GM18951 (cell line): ENCODE results near the gene NIM1K.
"Not testable (repeated sequence)": the region's sequence is repeated elsewhere in the genome, so short reads cannot be mapped to it uniquely, and the experiment has no call there.

ENCODE experiments used
- POLR2A ChIP-seq: IDR thresholded peaks from 4 replicates; pipeline ENCODE4 v1.6.1; 2011; ENCODE audit warnings: mild to moderate bottlenecking; ENCODE audit not compliant: insufficient read length, insufficient read depth; ENCODE audit errors: extremely low read depth
- in situ Hi-C: fragments of 300-500 bp; cut with MboI; formaldehyde crosslinking; loops from one replicate; pipeline ENCODE4 v1.12.0; 2022; ENCODE audit warnings: low sequenced_read_pairs, mixed read lengths, inconsistent platforms; ENCODE audit not compliant: unreplicated experiment

NIM1K gene

DNA sequence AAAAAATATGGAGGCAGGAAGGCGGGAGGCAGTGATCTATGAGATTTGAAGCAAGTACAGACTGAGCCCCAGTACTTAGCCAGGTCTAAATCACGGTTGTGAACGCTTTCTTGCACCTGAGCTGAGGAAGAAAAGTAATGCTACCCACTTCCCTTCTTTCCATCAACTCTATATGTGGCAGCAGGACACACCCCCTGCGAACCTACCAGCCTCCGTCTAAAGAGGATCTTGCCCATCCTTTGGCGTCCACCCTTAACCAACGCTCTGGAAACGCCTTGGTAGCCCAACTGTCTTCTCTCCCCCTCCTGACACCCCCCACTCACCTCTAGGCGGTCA is 120.6 kb downstream of the NIM1K start:
- no peak for TF ChIP-seq POLR2A
- in situ Hi-C loops = no loop called here

DNA sequence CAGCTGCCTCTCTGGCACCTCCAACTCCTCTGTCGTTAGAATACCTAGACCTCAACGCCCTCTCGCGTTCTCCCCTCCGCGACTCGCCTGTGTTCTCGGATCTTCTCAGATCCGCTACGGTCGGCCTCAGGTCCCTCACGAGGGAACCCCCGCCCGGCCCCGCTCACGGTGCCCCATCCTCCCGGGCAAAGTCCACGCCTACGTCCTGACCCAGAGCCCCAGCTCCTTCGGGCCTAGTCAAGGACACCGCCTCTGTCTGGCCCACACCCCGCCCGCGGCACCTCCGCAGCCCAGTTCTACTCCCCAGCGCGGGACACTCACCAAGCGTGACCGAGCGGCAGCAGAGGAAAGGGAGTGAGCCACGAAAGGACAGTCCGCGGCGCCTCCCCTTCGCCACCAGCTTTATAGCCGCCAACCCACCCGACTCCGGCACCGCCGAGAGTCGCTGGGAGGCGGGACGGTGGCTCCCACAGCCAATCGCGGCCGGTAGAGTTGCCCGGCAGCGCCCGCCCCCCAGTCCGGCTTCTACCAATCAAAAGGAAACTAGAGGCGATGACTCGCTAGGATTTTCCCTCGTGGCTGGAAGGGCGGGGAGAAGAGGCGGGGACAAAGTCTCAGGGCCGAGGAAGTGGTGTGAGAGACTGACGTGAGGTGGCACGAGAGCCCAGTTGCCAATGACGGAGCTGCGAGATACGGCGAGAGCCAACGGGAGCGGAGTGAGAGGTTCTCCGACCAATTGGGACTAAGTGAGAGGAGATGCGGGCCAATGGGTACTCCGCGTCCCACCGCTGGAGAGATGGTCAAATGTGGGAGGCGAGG is 121.2 kb downstream of the NIM1K start, which contains the start of gene HMGCS1:
Gene HMGCS1, minus strand, starts transcription at position 378 of the 819 bp plus-strand sequence. CDS start 14,447 bp downstream, outside the sequence.
- peak; percentile 97 for TF ChIP-seq POLR2A
- in situ Hi-C loops = no loop called here

DNA sequence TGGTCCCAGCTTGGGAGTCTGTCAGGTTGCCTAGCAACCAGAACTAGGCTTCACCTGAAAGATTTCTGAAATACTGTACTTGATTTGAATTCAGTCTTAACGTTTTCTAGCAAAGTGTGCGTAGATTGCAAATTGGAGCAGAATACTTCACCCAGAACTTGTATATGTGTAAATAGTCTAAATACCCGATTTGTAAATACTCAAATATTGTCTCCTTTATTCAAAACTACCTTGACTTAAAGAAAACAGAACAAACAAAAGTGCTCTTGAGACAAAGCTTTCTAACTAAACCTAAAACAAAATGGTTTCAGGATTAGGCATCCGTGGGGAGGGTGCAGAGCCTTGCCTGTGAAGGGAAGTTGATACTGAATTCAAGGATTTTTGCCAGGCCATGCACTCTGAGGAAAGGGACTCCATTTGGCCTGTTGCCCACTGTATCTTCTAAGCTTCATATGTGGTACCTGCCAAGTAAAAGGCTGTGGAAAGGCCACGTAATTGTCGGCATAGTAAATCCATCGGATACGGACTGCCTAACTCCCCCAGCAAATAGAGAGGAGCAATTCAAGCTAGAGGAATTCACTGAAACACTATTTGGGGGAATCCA is 121.9 kb downstream of the NIM1K start:
- TF ChIP-seq POLR2A = no peak
- in situ Hi-C loops = no loop called here

DNA sequence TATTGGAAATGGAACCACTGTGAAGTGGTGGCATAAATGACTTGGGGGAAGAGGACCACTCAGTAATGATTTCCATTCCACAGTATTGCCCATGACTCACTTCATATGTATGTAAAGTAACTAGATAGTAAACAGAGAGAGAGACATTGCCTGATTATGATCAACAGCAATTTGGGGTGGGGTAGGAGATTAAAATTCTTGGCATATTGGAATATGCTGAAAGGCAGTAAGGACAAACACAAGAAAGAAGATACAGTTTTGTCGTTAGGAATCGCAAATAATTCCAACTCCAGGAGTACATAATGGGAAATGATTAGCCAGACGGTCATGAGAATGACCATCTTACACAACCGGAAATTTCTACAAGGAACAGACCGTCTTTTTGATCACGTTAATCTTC is 122.7 kb downstream of the NIM1K start:
- in situ Hi-C loops = no loop called here

DNA sequence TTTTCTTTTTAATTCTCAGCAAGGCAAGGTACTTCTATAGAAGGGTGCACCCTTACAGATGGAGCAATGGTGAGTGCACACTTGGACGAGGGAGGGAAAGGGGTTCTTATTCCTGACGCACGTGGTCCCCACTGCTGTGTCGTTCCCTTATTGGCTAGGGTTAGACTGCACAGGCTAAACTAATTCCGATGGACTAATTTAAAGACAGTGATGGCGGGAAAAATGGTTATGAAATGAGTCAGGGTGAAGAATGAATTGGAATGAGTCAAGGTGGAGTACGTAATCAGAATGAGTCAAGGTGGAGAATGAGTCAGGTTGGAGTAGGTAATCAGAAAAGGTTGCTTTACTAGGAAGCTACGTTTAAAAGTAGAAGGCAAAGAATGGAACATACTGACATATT is 123.2 kb downstream of the NIM1K start:
- in situ Hi-C loops = no loop called here
- no peak for TF ChIP-seq POLR2A

More for the DNA sequence above, 122.7 kb downstream of the NIM1K start:
- TF ChIP-seq POLR2A = no peak

DNA sequence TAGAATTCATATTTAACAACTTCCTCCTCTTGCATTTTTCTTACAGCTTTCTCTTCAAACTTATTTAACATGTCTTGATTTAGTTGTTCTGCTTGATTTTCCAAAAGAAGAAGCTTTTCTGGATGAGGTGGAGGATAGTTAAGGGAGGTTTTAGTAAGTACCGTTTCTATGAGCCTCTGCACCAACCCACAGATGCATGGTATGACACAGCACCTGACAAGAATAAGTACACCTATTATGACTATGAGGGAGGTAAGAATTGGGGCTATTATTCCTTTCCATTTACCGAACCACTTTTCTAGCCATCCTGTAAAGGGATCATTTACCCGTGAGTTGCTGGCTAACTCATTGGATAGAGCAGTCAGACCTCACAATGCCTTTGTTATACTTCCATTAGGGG is 123.7 kb downstream of the NIM1K start:
- in situ Hi-C loops = no loop called here
- TF ChIP-seq POLR2A = no peak

DNA sequence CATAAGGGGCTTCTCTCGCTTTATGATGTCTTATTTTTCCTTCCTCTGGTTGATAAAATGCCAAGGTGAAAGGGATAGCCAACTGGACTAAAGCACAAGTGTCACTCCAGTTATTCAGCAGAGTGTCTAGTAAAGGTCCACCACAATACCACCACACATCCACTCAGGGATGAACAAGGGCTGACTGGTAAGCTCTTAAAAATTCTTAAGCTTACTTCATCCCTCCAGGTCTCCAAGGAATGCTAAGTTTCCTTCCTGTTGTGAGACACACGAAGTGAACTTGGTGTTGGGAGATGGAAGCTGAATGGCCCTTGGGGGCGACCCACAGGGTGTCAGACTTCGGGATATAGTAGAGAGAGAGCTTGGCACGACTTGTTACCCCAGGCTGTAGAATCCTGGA is 124.4 kb downstream of the NIM1K start:
- no peak for TF ChIP-seq POLR2A
- in situ Hi-C loops = no loop called here

DNA sequence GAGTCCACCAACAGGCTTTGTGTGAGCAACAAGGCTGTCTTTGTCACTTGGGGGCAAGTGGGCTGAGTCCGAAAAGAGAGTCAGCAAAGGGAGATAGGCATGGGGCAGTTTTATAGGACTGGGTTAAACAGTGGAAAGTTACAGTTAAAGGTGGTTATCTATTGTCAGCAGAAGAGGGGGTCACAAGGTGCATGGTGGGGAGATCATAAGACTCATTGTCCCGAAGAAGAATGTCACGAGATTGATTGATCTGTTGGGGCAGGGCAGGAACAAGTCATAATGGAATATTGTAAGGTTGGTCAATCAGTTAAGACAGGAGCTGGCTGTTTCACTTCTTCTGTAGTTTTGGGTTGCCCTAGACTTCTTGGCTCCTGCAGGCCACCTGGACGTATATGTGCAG is 128.8 kb downstream of the NIM1K start:
- no peak for TF ChIP-seq POLR2A
- in situ Hi-C loops = no loop called here

DNA sequence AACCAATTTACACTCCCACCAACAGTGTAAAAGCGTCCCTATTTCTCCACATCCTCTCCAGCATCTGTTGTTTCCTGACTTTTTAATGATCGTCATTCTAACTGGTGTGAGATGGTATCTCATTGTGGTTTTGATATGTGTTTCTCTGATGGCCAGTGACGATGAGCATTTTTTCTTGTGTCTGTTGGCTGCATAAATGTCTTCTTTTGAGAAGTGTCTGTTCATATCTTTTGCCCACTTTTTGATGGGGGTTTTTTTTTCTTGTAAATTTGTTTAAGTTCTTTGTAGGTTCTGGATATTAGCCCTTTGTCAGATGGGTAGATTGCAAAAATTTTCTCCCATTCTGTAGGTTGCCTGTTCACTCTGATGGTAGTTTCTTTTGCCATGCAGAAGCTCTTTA is 131.5 kb downstream of the NIM1K start:
- in situ Hi-C loops = not testable (repeated sequence)

DNA sequence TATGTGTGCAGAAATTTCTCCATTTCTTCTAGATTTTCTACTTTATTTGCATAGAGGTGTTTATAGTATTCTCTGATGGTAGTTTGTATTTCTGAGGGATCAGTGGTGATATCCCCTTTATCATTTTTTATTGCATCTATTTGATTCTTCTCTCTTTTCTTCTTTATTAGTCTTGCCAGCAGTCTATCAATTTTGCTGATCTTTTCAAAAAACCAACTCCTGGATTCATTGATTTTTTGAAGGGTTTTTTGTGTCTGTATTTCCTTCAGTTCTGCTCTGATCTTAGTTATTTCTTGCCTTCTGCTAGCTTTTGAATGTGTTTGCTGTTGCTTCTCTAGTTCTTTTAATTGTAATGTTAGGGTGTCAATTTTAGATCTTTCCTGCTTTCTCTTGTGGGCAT is 133.6 kb downstream of the NIM1K start:
- in situ Hi-C loops = not testable (repeated sequence)
